CD4-positive, alpha-beta T cell (primary cell): Measurements from ENCODE around the gene LDB2. TPM values are rescaled to one million over a fixed set of nuclear protein-coding genes. Genes with fewer than 3 reads are reported as not detected.

Source experiments
- ATAC-seq: fragments of 200-7000 bp; cut with Tn5 transposase; one replicate; pipeline ENCODE4 v1.10.0; 2022; ENCODE audit warnings: mild to moderate bottlenecking; ENCODE audit not compliant: poor library complexity
- CTCF ChIA-PET: fragments of 350-600 bp; sonication (Branson Sonifier 250); formaldehyde crosslinking; loops from one replicate; lab custom pipeline; 2021; ENCODE audit warnings: antibody characterized with exemption, inconsistent platforms; lab: Charles Lee
- POLR2A ChIA-PET: fragments of 350-600 bp; sonication (Branson Sonifier 250); formaldehyde crosslinking; loops from one replicate; lab custom pipeline; 2021; ENCODE audit warnings: antibody characterized with exemption, inconsistent platforms; lab: Charles Lee
- DNase-seq, 14 experiments: peaks; one replicate each; pipeline ENCODE4 v3.0.0-alpha.2; 2013 to 2020; ENCODE audit warnings: mixed read lengths in 2 of 14
- H3K27ac ChIP-seq, 2 donors: one replicate each; pipeline versions ENCODE4 v1.5.1 to v1.7.0; 2013; ENCODE audit warnings: low read length in 2 of 2, low read depth in 1 of 2, mild to moderate bottlenecking in 1 of 2
- H3K27me3 ChIP-seq, 2 experiments: 1 replicate in 1 of 2; 2 replicates in 1 of 2; pipeline versions ENCODE4 v1.6.1 to v1.7.0; 2013; ENCODE audit warnings: low read length in 2 of 2, control low read depth in 1 of 2, mild to moderate bottlenecking in 1 of 2, moderate library complexity in 1 of 2; ENCODE audit not compliant: insufficient read depth in 2 of 2, control insufficient read depth in 1 of 2
- H3K36me3 ChIP-seq: one replicate; pipeline ENCODE4 v1.6.1; 2013; ENCODE audit warnings: low read length, control low read depth; ENCODE audit not compliant: insufficient read depth
- H3K4me1 ChIP-seq: one replicate; pipeline ENCODE4 v1.6.1; 2013; ENCODE audit warnings: low read length, control low read depth; ENCODE audit not compliant: insufficient read depth
- H3K4me3 ChIP-seq: one replicate; pipeline ENCODE4 v1.5.1; 2013; ENCODE audit warnings: mild to moderate bottlenecking, low read length, moderate library complexity
- H3K9me3 ChIP-seq, 2 experiments: 1 replicate in 1 of 2; 2 replicates in 1 of 2; pipeline versions ENCODE4 v1.6.1 to v1.7.0; 2013; ENCODE audit warnings: low read length in 2 of 2, mild to moderate bottlenecking in 2 of 2, control low read depth in 1 of 2, moderate library complexity in 1 of 2; ENCODE audit not compliant: control insufficient read depth in 1 of 2, insufficient read depth in 1 of 2
- H3K27ac Mint-ChIP-seq: one replicate; pipeline ENCODE4 v1.8.0; 2020; ENCODE audit warnings: mixed read lengths
- H3K27me3 Mint-ChIP-seq: one replicate; pipeline ENCODE4 v1.8.0; 2021; ENCODE audit warnings: mixed read lengths
- H3K36me3 Mint-ChIP-seq: one replicate; pipeline ENCODE4 v1.8.0; 2021; ENCODE audit warnings: low read depth, mixed read lengths
- H3K4me1 Mint-ChIP-seq: one replicate; pipeline ENCODE4 v1.8.0; 2021; ENCODE audit warnings: low read depth, mixed read lengths
- H3K4me3 Mint-ChIP-seq: one replicate; pipeline ENCODE4 v1.8.0; 2020; ENCODE audit warnings: mild to moderate bottlenecking, mixed read lengths
- H3K9me3 Mint-ChIP-seq: one replicate; pipeline ENCODE4 v1.8.0; 2020; ENCODE audit warnings: mixed read lengths
- CTCF ChIP-seq: fragments of 200-600 bp; IDR thresholded peaks from one replicate; pipeline ENCODE4 v1.8.0; 2022; ENCODE audit warnings: antibody characterized with exemption, mild to moderate bottlenecking
- intact Hi-C, 2 experiments: fragments of 100-400 bp; cut with DNase I in 1 of 2; cut with micrococcal nuclease in 1 of 2; formaldehyde crosslinking; loops; one replicate each; pipeline versions ENCODE4 v1.15.1 to v1.9.0; 2023 to 2025; cut with DNase I, micrococcal nuclease
- total RNA-seq, 174 experiments: library from RNA in 2 of 174; stranded (reverse) in 2 of 174; gene quantifications; one replicate each; pipeline ENCODE4 v1.2.3 and lab custom pipeline; 2021 to 2026

Gene LDB2
- total RNA-seq, 2 experiments from 2014 or later, result not detected

- intact Hi-C loops, result no loop called here
- no peaks in the 10 kb centered on the region for H3K36me3 Mint-ChIP-seq
- ChIA-PET POLR2A (no interaction called here), CTCF (interaction anchor here (0.5 kb wide), 1 partner anchor 168 kb away, joined by 3 read pairs; no protein-coding TSS in a partner anchor)
- no peak for TF ChIP-seq CTCF
- H3K27me3 Mint-ChIP-seq, result no peaks in the 10 kb centered on the region
- Histone ChIP-seq H3K27ac (no peak overlapping the region), H3K4me1 (no peaks in the 10 kb centered on the region), H3K36me3 (no peaks in the 10 kb centered on the region), H3K9me3 (peaks cover 0 to 6% of the 10 kb centered on the region in 2 experiments), H3K27me3 (no peaks in the 10 kb centered on the region), H3K4me3 (no peak overlapping the region)
- H3K4me3 Mint-ChIP-seq, result no peak overlapping the region
- DNase-seq (no peak), ATAC-seq (no peak)
- H3K4me1 Mint-ChIP-seq, result no peaks in the 10 kb centered on the region
- no peaks in the 10 kb centered on the region for H3K9me3 Mint-ChIP-seq
- H3K27ac Mint-ChIP-seq, result no peak overlapping the region
Observed at GRCh38 chr4:16579866-16580265, 318.6 kb downstream of the LDB2 start.

- Mint-ChIP-seq H3K27me3 (no peaks in the 10 kb centered on the region), H3K4me3 (no peak overlapping the region), H3K4me1 (no peaks in the 10 kb centered on the region), H3K9me3 (no peaks in the 10 kb centered on the region), H3K27ac (no peak overlapping the region), H3K36me3 (no peaks in the 10 kb centered on the region)
- CTCF ChIA-PET, result no interaction called here
- no peak overlapping the region for H3K4me3 ChIP-seq
- DNase-seq (no peak), ATAC-seq (no peak)
- intact Hi-C loops, result no loop called here
- TF ChIP-seq CTCF, result no peak
- H3K27ac ChIP-seq, result no peak overlapping the region
- no peaks in the 10 kb centered on the region for H3K36me3 ChIP-seq
- no peaks in the 10 kb centered on the region for H3K27me3 ChIP-seq
- H3K9me3 ChIP-seq, result peaks cover 0 to 4% of the 10 kb centered on the region in 2 experiments
- H3K4me1 ChIP-seq, result no peaks in the 10 kb centered on the region
- POLR2A ChIA-PET, result no interaction called here
Observed at GRCh38 chr4:16577177-16577576, 321.3 kb downstream of the LDB2 start.

DNA sequence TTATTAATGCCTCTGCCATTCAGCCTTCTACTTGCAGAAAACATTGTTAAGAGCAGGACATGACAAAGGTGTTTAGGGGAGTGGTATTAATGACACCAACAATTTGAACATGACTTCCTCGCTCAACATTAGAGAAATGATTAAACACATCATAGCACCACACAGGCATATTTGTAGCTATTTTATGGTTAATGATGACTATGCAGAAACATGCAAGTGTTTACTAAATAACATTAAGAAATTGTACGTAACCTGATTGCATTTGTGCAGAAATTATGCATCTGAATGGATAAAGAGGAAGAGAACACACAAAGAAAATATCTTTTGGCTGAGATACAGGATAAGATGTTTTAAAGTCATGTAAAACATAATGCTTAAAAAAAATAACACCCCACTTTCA lies 323.5 kb downstream of the LDB2 start:
- Mint-ChIP-seq H3K4me3 (no peak overlapping the region), H3K36me3 (no peaks in the 10 kb centered on the region), H3K4me1 (no peaks in the 10 kb centered on the region), H3K27ac (no peak overlapping the region), H3K9me3 (no peaks in the 10 kb centered on the region), H3K27me3 (no peaks in the 10 kb centered on the region)
- H3K27ac ChIP-seq, result no peak overlapping the region
- H3K9me3 ChIP-seq, result peaks cover 0 to 4% of the 10 kb centered on the region in 2 experiments
- H3K4me3 ChIP-seq, result no peak overlapping the region
- H3K27me3 ChIP-seq, result no peaks in the 10 kb centered on the region
- CTCF ChIA-PET, result no interaction called here
- no peaks in the 10 kb centered on the region for H3K36me3 ChIP-seq
- no peak for TF ChIP-seq CTCF
- intact Hi-C loops, result no loop called here
- no peaks in the 10 kb centered on the region for H3K4me1 ChIP-seq
- ATAC-seq, result no peak
- POLR2A ChIA-PET, result no interaction called here
- DNase-seq, result no peak
